ENCODE data around the gene PITPNM3.

PITPNM3 gene

DNA sequence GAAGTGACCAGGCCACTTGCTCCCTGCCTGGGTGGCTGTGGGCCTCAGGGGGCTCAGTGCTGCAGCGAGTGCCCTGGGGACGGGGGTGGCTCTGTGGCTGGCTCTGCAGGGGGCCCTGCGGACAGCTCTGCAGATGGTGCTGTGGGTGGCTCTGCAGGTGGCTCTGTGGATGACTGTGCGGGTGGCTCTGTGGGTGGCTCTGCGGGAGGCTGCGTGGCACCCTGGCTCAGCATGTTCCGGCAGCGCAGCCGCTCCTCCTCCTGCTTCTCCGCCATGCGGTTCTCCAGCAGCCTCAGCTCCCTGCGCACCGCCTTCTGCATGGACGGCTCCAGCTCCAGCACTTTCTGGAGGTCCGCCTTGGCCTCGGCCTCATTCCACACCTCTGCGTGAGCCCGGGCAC is 130.9 kb downstream of the PITPNM3 start:
- no peak for DNase-seq (ENCODE audit: insufficient read length, low spot score)
- FAIRE-seq = no peak

DNA sequence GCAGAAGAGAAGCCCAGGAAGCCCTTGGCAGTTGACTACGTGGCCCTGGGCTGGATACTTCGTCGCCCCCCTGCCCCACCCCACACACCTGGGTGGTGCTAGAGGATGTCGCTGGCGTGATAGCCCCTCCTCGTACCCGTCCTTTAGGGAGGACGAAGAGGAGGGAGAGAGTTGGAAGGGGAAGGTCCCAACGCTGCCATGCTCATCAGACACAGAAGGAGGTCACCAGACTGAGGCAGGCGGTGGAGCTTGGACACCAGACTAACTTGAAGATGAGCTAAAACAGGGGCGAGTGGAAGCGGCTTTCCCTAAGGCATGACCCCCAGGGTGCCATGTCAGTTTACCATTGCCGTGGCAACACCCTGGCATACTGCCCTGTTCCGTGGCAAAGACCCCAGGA is 132.4 kb downstream of the PITPNM3 start:
- no peak for DNase-seq (ENCODE audit: insufficient read length, low spot score)
- FAIRE-seq = peak; percentile 48

DNA sequence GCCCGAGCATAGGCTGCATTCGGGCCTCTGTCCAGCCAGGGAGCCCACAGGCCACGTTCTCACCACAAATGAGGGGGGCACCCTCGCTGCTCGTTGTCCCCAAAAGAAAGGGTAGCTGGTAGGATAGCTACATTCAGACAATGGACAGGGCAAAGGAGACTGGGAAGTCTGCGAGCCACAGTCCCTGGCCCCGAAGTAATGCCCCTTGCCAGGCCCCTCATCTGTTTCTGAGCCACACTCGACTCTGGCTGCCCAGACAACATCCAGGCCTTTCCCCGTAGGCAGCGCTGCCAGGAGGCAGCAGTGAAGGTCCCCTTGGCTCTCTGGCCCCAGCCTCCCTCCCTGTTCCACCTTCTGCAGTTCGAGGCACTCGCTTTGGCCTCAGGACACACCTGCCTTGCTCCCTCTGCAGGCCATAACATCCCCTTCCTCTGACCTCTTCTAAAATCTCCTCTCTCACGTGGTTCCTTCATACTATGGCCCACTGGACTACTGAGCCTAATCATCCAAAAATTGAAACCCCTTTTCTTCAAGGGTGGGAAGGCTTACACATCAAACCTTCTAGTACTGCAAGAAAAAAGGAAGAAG is 133.6 kb downstream of the PITPNM3 start:
- FAIRE-seq = no peak
- no peak for DNase-seq (ENCODE audit: insufficient read length, low spot score)

DNA sequence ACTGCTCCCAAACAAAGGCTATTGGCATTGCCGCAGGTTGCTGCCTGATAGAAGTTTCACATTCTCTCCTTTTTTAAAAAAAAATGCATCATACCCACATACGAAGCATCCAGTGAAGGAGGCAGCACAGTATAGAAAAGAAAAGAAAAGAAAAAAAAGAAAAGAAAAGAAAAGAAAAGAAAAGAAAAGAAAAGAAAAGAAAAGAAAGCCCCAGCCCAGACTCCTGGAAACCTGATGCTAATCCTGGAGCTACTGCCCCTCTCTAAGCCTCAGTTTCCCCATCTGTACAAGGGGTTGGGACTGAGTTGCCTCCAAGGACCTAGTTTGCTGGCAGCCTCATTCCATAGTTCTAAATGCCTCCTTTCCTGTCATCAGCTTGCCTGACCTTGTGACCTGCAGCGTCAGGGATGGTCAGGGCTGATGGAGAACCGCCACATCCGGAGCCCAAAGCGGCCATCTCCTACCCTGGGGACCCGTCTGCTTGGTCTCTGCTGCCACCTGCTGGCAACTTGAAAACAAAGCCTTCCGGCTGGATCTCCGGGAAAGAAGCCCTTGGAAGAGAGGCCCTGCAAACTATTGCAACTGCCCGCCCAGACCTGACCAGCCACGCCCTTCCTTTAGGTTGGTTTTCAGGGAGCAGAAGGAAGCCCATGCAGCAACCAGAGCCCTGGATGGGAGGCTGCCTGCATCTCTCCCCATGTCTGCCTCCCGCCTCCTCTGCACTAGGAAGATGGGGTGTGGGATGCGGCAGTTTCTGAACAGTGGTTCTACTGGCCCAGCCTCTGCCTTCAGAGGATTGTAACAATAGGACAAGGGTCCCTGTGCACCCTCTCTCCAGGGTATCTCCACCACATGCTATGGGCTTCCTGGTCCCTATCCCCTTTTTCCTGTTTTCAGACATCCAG is 134.4 kb downstream of the PITPNM3 start:
- FAIRE-seq = peak; percentile 77

DNA sequence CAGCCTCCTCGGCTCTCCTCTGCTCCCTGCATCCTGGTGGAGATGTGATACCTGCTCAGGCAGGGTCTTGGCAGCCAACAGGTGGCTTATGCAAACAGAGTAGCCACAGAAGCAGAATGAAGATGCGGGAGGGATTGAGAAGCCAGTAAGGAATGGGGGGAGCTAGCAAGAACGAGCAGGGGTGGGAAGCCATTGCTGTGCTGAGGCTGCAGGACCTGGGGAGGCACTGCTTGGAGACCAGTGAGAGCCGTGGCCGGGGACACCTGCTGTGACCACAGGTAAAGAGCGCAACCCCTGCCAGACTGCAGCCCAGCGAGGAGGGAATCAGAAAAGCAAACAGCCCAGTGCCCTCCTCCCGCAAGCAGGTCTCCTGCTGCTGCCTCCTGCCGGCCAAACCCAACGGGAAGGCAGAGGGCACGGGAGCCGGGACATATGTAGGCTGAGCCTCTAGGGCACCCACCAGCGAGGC is 136.1 kb downstream of the PITPNM3 start:
- FAIRE-seq = no peak
- DNase-seq (ENCODE audit: insufficient read length, low spot score) = no peak

More for the DNA sequence above, 134.4 kb downstream of the PITPNM3 start:
- DNase-seq (ENCODE audit: insufficient read length, low spot score) = peak; percentile 91

DNA sequence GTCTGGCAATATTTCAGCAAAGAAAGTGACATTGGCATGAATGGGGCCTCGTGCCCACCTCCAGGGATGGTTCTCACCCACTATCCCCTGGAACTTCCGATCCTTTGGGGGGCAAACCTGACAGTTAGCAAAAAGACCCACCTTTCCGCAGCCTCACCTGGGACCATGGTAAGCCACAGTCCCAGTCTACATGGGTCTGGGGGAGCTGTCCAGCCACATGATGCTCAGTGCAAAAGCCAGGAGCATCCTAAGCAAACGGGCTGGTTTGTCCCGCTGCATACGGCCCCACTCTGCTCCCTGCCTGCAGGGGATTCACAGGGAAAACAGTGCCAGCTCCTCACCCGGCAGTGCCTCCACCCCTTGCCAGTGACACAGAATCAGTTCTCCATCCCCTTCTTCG is 140.7 kb downstream of the PITPNM3 start:
- FAIRE-seq (no peak), DNase-seq (ENCODE audit: insufficient read length, low spot score) (no peak)

DNA sequence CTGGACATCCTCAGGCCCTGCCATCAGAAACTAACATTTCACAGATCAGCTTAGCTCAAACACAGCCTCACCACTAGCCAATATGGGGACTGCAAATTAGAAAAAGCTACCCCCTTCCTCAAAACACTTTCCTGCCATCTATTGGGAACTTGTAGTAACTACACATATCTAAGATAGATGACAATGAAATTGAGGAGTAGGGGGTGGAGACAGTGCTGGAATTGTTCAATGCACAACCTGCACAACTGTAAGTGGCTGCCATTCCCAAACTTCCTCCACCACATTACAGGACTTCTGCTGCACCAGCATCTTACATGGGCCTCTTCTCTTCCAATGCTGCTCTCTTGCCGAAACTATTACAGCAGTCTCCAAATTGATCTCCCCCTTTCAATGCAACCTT is 143.3 kb downstream of the PITPNM3 start:
- FAIRE-seq (peak; percentile 84), DNase-seq (ENCODE audit: insufficient read length, low spot score) (peak; percentile 63)

DNA sequence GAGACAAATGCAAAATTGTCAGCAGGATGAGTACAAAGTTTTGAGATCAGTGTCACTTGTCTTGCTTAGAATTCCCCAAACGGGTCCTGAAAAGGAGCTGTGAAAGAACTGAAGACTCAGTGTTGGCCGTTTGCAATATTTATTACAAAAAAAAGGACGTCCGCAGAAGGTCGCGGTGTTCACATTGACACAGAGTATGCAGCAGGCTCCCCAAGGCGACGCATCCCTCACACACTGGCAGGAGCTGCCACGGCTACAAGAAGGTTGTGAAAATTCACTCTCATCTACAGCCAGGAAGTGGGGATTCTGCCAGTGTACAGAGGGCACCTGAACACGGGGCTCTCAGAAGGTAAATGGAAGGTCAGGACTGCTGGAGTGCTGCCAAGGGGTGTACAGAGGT is 147.6 kb downstream of the PITPNM3 start:
- DNase-seq (ENCODE audit: insufficient read length, low spot score) = no peak
- FAIRE-seq = no peak

DNA sequence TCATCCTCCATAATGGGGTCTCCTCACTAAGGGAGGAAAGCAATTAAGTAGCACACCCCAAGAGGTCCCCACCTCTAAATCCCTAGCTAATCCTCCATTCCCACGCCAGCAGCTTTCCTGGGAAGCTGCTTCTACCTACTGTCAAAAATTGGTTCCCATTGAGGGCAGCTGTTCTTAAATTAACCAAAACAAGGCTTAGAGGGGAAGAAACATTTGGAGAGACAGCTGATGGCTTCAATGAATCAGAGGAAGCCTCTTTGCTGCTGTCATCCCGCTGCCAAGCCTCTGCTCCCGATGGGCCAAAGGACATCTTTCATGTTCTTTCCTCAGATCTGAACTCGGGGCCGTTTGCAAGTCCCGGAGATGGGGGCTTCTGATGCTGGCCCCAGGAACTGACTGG is 148.1 kb downstream of the PITPNM3 start:
- no peak for DNase-seq (ENCODE audit: insufficient read length, low spot score)
- no peak for FAIRE-seq

DNA sequence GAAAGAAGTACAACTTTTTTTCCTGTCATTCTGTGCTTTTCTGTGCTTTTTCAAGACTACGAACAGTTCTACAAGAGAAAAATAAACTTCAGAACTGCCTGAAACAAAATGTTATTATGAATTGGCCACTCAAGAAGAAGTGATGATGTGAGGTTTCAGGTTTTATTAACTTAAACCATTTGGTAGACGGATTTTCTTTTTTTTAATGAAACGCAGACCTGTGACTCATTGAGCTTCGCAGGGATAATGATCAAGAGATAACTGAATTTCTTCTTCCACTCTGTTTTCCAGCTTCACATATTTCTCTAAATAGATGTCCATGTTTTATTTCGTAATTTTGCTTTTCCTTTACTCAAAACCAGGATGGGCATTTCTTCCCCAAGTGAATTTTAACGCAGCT is 154.1 kb downstream of the PITPNM3 start:
- FAIRE-seq = no peak

More for the DNA sequence above, 154.1 kb downstream of the PITPNM3 start:
- DNase-seq (ENCODE audit: insufficient read length, low spot score) = no peak

All from HTR-8/SVneo (cell line).